Vagina (tissue), 2 donors: ENCODE results near the gene FOXD2. TPM values are rescaled to one million over a fixed set of nuclear protein-coding genes. Genes with fewer than 3 reads are reported as not detected.

Source experiments
- DNase-seq, 2 donors: peaks; one replicate each; pipeline ENCODE4 v3.0.0-alpha.2; 2017; ENCODE audit errors: extremely low spot score in 2 of 2
- H3K27ac ChIP-seq: fragments of 200-600 bp; sonication (generic); one replicate; pipeline ENCODE4 v1.5.1; 2019
- H3K27me3 ChIP-seq: fragments of 200-600 bp; sonication (generic); one replicate; pipeline ENCODE4 v1.5.1; 2019
- H3K36me3 ChIP-seq, 2 donors: fragments of 200-600 bp; sonication (generic); one replicate each; pipeline ENCODE4 v1.5.1; 2017 to 2019
- H3K4me1 ChIP-seq: fragments of 200-600 bp; sonication (generic); one replicate; pipeline ENCODE4 v1.5.1; 2019
- H3K4me3 ChIP-seq, 2 donors: fragments of 200-600 bp; sonication (generic); 1 replicate in 1 of 2; 2 replicates in 1 of 2; pipeline ENCODE4 v1.5.1; 2016 to 2019
- H3K9me3 ChIP-seq: fragments of 200-600 bp; sonication (generic); one replicate; pipeline ENCODE4 v1.5.1; 2019
- CTCF ChIP-seq, 3 experiments: fragments of 450-650 bp in 2 of 3; fragments of 200-600 bp in 1 of 3; sonication (generic) in 1 of 3; IDR thresholded peaks; one replicate each; pipeline ENCODE4 v1.5.1; 2017 to 2019; ENCODE audit warnings: antibody characterized with exemption in 3 of 3, mild to moderate bottlenecking in 2 of 3, moderate library complexity in 2 of 3
- POLR2A ChIP-seq, 2 donors: fragments of 450-650 bp; IDR thresholded peaks; one replicate each; pipeline ENCODE4 v1.6.1; 2017; ENCODE audit warnings: antibody characterized with exemption in 2 of 2, mild to moderate bottlenecking in 2 of 2, moderate library complexity in 2 of 2
- POLR2AphosphoS5 ChIP-seq, 2 donors: sonication (generic); formaldehyde crosslinking; IDR thresholded peaks; one replicate each; pipeline ENCODE4 v1.9.0; 2017; ENCODE audit warnings: antibody characterized with exemption in 2 of 2, mild to moderate bottlenecking in 2 of 2, low read depth in 1 of 2; ENCODE audit not compliant: insufficient read depth in 1 of 2
- intact Hi-C: fragments of 100-400 bp; cut with DNase I; formaldehyde crosslinking; loops from one replicate; pipeline ENCODE4 v1.15.1; 2023
- total RNA-seq: library from RNA; depleted of rRNA; stranded (reverse); fragments of >200 nt; gene quantifications from one replicate; pipeline ENCODE4 v1.2.3, GENCODE V29; 2016

FOXD2 gene
- total RNA-seq, 1 donor from 2014 or later = 0.98 TPM

GRCh38 chr1:47478090-47478489 is 40.2 kb downstream of the FOXD2 start:
- no peak overlapping the region for H3K27ac ChIP-seq

DNA sequence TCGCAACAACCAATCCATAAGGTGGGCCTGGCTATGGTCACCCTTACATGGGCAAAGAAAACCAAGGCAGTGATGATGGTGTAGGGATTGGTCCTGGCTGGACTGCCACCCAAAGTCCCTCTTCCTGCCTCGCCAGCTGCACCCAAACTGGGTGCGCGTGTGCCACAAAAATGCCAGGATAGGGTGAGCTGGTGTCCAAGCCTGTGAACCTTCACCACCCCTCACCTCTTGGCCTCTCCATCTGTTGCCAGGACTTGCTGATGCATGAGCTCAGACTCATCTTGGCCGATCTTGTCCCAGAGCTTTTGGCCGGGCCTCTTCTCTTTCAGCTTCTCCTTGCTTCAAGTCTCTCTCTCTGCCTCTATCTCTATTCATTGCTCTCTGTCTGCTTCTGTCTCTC is 41.8 kb downstream of the FOXD2 start:
- no peak for DNase-seq
- intact Hi-C loops = no loop called here
- no peak overlapping the region for H3K4me3 ChIP-seq

More at GRCh38 chr1:47478090-47478489, 40.2 kb downstream of the FOXD2 start:
- no peaks in the 10 kb centered on the region for H3K36me3 ChIP-seq
- DNase-seq = no peak
- no peak for TF ChIP-seq POLR2A (IDR thresholded peaks at IDR 0.05)
- no peak for TF ChIP-seq CTCF (IDR thresholded peaks at IDR 0.05)
- no peak for TF ChIP-seq POLR2AphosphoS5 (IDR thresholded peaks at IDR 0.05; ENCODE audit: insufficient read depth in 1 of 2, low read depth in 1 of 2)
- intact Hi-C loops = no loop called here
- no peaks in the 10 kb centered on the region for H3K27me3 ChIP-seq
- no peak overlapping the region for H3K4me3 ChIP-seq
- H3K9me3 ChIP-seq = no peaks in the 10 kb centered on the region
- H3K4me1 ChIP-seq = peaks cover 11% of the 10 kb centered on the region

GRCh38 chr1:47481936-47482335 is 44.1 kb downstream of the FOXD2 start:
- Histone ChIP-seq H3K36me3 (no peaks in the 10 kb centered on the region), H3K9me3 (no peaks in the 10 kb centered on the region), H3K4me3 (no peak overlapping the region), H3K27ac (no peak overlapping the region), H3K27me3 (no peaks in the 10 kb centered on the region), H3K4me1 (peaks cover 11% of the 10 kb centered on the region)
- TF ChIP-seq CTCF (IDR thresholded peaks at IDR 0.05) (no peak), POLR2AphosphoS5 (IDR thresholded peaks at IDR 0.05; ENCODE audit: insufficient read depth in 1 of 2, low read depth in 1 of 2) (no peak), POLR2A (IDR thresholded peaks at IDR 0.05) (no peak)
- DNase-seq = no peak
- intact Hi-C loops = no loop called here

More for the DNA sequence above, 41.8 kb downstream of the FOXD2 start:
- no peaks in the 10 kb centered on the region for H3K27me3 ChIP-seq
- H3K27ac ChIP-seq = no peak overlapping the region
- no peaks in the 10 kb centered on the region for H3K36me3 ChIP-seq
- no peak for TF ChIP-seq POLR2AphosphoS5 (IDR thresholded peaks at IDR 0.05; ENCODE audit: insufficient read depth in 1 of 2, low read depth in 1 of 2)
- no peak for TF ChIP-seq POLR2A (IDR thresholded peaks at IDR 0.05)
- TF ChIP-seq CTCF (IDR thresholded peaks at IDR 0.05) = no peak
- no peaks in the 10 kb centered on the region for H3K9me3 ChIP-seq
- H3K4me1 ChIP-seq = peaks cover 11% of the 10 kb centered on the region

DNA sequence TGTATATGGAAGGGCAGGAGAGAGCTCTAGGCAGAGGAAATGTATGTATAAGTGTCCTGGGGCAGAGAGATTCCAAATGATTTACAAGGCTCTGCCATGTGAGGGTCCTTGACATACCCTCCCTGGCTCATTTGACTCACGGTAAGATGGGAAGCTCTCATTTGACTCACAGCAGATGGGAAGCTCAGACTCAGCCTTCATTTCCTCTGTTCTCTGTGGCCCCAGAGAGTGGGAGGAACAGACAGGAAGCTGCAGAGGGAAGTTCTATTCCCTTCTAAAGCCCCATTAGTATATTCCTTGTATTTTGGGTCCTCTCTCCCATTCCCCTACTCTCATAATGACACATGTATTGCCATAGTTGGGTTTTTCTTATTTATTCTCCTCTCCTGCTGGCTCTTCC is 44.9 kb downstream of the FOXD2 start:
- H3K27me3 ChIP-seq = no peaks in the 10 kb centered on the region
- H3K4me1 ChIP-seq = peaks cover 9% of the 10 kb centered on the region
- no peaks in the 10 kb centered on the region for H3K36me3 ChIP-seq
- no peak overlapping the region for H3K4me3 ChIP-seq
- no peak for DNase-seq
- intact Hi-C loops = no loop called here
- H3K9me3 ChIP-seq = no peaks in the 10 kb centered on the region
- no peak for TF ChIP-seq POLR2AphosphoS5 (IDR thresholded peaks at IDR 0.05; ENCODE audit: insufficient read depth in 1 of 2, low read depth in 1 of 2)
- no peak for TF ChIP-seq CTCF (IDR thresholded peaks at IDR 0.05)
- no peak for TF ChIP-seq POLR2A (IDR thresholded peaks at IDR 0.05)
- no peak overlapping the region for H3K27ac ChIP-seq

DNA sequence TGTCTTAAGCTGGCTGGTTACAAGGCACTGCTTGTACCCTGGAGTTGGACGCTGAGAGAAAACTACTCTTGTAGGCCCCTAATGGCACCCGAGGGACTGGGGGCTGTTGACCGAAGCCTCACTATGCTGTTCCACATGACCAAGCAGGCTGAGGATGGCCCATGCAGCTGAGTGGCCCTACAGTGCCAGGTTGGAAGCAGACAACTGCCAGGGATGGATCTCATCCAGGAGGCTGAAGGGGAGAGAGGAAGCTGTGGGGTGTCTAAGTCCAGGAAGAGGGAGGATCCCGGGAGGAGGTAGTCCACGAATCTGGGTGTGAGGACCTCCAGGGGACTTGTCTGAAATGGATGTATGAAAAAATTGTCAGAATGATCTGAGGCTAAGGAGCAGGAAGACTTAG is 45.8 kb downstream of the FOXD2 start:
- Histone ChIP-seq H3K27ac (no peak overlapping the region), H3K9me3 (no peaks in the 10 kb centered on the region), H3K27me3 (no peaks in the 10 kb centered on the region), H3K4me3 (no peak overlapping the region), H3K36me3 (no peaks in the 10 kb centered on the region), H3K4me1 (peaks cover under 1% of the 10 kb centered on the region)
- TF ChIP-seq POLR2A (IDR thresholded peaks at IDR 0.05) (no peak), CTCF (IDR thresholded peaks at IDR 0.05) (no peak), POLR2AphosphoS5 (IDR thresholded peaks at IDR 0.05; ENCODE audit: insufficient read depth in 1 of 2, low read depth in 1 of 2) (no peak)
- no peak for DNase-seq
- intact Hi-C loops = no loop called here
